Measurements from ENCODE around the gene OPRL1.

OPRL1 gene

DNA sequence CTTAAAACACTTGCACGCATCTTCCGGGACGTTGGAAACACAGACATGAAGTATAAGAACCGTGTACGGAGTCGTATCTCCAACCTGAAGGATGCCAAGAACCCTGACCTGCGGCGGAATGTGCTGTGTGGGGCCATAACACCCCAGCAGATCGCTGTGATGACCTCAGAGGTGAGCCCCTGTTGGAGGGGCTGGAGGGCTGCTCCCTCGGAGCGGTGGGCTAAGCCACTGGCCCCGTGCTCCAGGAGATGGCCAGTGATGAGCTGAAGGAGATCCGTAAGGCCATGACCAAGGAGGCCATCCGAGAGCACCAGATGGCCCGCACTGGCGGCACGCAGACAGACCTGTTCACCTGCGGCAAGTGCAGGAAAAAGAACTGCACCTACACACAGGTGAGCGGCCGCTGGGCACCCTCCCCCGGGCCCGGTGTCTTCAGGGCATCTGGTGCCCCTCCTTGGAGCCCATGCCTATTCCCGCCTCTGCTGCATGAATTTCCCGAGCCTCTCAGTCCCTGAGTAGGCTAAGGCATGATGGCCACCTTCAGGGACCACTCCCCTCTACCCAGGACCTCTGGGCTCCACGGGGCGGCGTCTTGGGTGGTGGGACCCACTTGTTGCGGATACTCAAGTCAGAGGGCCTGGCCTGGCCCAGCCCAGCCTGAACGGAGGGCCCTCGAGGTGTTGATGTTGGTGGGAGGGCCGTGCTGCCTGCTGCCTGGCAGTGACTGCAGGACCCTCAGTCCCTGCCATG, 9.5 kb upstream of the OPRL1 start:
- in situ Hi-C loops (cut with MboI; ENCODE audit: low sequenced_read_pairs) = no loop called here

- in situ Hi-C loops (cut with MboI; ENCODE audit: low sequenced_read_pairs) = no loop called here
These were observed 8.2 kb upstream of the OPRL1 start for GRCh38 chr20:64071341-64072332.

GRCh38 chr20:64072498-64073063, 7.3 kb upstream of the OPRL1 start:
- in situ Hi-C loops (cut with MboI; ENCODE audit: low sequenced_read_pairs) = no loop called here

GRCh38 chr20:64073476-64074183, 6.3 kb upstream of the OPRL1 start:
- in situ Hi-C loops (cut with MboI; ENCODE audit: low sequenced_read_pairs) = no loop called here

GRCh38 chr20:64074184-64074789, 5.6 kb upstream of the OPRL1 start:
- in situ Hi-C loops (cut with MboI; ENCODE audit: low sequenced_read_pairs) = no loop called here

DNA sequence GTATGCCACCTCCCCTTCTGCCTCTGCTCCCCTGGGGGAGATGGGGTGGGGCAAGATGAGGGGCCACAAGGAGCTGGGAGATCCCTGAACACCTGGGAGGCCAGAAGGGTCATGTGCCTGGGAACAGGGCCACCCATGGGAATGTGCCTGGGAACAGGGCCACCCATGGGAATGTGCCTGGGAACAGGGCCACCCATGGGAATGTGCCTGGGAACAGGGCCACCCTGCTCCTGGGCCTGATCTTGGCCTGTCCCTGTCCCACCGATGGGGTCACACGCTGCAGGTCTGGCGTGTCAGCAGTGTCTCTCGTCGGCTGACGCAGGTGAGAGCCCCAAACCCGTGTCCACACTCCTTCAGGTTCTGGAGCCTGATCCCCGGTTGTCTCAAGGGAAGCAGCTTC, 4.9 kb upstream of the OPRL1 start:
- in situ Hi-C loops (cut with MboI; ENCODE audit: low sequenced_read_pairs) = no loop called here

DNA sequence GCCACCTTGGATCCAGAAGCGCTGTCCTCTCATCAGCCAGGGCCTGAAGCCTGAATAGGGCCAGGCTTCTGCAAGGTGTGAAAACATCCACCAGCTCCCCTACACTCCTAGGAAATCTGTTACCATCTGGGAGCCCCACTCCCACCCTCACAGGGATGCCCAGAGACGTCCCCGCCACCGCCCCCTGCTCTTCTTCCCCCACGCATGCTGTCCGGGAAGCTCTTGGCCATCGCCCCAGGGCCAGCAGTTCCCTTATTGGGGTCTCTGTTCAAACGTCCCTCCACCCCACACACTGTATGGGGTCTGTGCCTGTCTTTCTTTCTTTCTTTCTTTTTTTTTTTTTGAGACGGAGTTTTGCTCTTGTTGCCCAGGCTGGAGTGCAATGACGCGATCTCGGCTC, 4.3 kb upstream of the OPRL1 start:
- in situ Hi-C loops (cut with MboI; ENCODE audit: low sequenced_read_pairs) = no loop called here

DNA sequence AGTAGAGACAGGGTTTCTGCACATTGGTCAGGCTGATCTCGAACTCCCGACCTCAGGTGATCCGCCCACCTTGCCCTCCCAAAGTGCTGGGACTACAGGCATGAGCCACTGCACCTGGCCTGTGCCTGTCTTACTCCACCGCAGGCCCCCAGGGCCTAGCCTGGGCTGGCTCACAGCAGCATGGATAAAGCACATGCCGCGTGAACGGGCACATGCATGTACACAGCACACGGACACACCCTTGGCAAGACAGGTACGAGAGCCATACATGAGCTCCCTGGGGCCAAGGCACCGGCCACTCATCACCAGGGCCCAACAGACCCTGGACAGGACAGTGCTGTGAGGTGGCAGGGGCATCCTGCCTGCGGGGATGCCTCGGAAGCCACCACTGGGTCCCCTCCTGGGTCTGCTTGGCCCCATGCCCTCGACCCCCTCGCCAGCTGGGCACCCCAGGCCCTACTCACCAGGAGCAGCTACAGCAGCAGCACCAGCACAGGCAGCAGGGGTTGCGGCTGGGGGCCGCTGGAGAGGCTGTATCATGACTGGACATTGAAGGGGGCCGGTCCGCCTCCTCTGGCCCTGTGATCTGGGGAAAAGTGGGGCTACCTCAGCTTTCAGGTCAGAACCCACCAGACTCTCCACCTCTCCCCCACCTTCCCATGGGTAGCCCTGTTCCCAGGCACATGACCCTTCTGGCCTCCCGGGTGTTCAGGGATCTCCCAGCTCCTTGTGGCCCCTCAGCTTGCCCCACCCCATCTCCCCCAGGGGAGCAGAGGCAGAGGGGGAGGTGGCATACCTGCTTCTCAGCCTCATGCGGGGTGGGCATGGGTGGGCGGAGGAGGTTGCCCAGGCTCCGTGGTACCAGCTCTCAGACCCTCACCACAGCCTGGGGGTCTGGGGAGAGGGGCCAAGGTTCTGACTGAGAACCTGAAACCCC, 3.6 kb upstream of the OPRL1 start:
- in situ Hi-C loops (cut with MboI; ENCODE audit: low sequenced_read_pairs) = no loop called here

GRCh38 chr20:64077094-64077493, 2.8 kb upstream of the OPRL1 start:
- in situ Hi-C loops (cut with MboI; ENCODE audit: low sequenced_read_pairs) = no loop called here

DNA sequence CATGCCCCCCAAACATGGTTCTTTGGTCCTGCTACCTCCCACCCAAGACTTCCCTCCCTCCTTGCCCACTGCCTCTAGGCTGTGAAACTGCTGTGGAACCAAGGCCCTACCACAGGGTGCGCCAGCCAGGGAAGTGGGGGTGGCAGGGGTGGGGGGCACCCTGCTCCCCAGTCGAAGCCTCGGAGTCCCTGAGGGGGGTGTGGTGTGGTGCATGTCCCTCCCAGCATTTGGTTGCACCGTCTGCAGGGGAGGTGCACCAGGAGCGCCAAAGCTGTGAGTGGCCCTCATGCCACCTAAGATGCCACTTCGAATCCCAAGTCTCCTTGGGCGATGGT, 2.4 kb upstream of the OPRL1 start:
- in situ Hi-C loops (cut with MboI; ENCODE audit: low sequenced_read_pairs) = no loop called here

GRCh38 chr20:64077876-64078551, 1.9 kb upstream of the OPRL1 start:
- in situ Hi-C loops (cut with MboI; ENCODE audit: low sequenced_read_pairs) = no loop called here

DNA sequence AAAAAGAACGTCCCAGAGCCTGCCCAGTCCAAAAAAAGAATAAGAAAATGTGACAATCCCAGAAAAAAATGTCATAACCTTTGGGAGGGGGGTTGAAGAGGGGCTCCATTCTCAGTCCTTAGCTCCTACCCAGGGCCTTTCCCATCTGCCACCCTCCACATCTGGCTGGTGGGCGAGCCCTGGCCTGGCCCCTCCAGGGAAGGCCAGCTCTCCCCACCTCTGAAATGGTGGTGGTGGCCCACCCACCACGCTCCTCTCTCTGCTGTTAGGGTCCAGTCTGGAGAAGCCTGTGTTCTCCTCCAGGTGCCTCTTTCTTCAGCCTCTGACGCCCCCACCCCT, 979 bp upstream of the OPRL1 start:
- in situ Hi-C loops (cut with MboI; ENCODE audit: low sequenced_read_pairs) = no loop called here

DNA sequence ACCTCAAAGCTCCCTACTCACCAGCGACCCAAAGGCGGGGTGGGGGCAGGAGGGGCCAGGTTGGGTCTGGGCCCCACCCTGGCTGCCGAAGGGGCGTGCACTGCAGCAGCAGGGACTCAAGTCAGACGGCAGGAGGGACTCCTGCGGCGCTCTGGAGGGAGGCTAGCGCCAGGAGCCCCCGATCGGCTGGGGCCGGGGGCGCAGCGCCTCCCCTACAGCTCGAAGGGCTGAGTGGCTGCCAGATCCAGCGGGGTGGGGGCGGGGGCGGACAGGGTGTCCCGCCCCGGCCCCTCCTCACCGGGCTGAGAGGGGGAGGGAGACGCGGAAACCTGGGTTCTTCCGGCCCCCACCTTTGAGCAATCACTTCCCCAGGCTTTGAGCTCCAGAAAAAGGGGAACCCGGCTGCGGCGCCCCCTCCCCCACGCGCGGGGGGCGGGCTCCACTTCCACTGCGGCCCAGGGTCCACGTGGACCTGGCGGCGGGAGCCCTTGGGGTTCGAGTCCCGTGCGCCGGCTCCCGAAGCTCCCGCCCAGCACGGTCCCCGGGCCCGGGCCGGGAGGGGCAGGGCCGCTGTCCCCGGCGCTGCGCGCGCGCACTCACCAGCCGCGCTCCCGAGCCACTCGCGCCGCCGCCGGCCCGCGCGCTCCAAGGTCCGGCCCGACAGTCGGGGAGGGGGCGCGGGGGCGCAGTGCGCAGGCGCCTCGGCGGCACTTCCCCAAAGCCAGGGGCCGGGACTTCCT, 439 bp upstream of the OPRL1 start, which contains the start of gene RGS19:
Gene RGS19 (minus strand): TSS at position 246 of the 740 bp plus-strand sequence. CDS start 2,632 bp downstream, outside the sequence.
- in situ Hi-C loops (cut with MboI; ENCODE audit: low sequenced_read_pairs) = no loop called here

- in situ Hi-C loops (cut with MboI; ENCODE audit: low sequenced_read_pairs) = no loop called here
These were observed 1.1 kb downstream of the OPRL1 start for GRCh38 chr20:64080813-64081623.

GRCh38 chr20:64081624-64081964, 1.7 kb downstream of the OPRL1 start:
- in situ Hi-C loops (cut with MboI; ENCODE audit: low sequenced_read_pairs) = no loop called here

DNA sequence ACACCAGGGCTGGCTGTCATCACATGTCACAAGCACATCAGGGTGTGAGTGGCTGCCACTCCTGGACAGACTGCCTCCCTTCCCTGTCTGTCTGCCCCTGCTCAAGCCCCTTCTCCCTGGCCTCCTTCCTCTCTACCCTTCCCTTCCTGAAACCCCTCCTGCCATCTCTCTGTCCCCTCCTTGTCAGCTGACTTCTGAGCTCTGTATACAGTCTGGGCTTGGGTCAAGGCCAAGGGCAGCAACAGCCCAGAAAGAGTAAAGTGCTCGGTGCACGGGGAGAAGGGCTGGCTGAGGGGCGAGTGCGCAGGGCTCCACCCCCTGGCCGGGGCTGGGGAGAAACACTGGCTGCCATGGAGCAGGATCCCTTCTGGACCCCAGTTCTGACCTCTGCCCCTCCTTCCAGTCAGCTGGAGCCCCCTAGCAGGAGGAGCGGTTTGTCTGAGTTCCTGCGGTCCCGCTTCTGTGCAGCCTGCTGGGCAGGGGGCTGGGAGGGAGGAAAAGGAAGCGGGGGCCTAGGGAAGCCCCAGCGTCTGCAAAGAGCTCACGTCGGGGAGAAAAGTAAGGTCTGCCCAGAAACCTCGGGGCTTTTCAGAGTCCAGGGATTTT, 2.3 kb downstream of the OPRL1 start:
- in situ Hi-C loops (cut with MboI; ENCODE audit: low sequenced_read_pairs) = no loop called here

DNA sequence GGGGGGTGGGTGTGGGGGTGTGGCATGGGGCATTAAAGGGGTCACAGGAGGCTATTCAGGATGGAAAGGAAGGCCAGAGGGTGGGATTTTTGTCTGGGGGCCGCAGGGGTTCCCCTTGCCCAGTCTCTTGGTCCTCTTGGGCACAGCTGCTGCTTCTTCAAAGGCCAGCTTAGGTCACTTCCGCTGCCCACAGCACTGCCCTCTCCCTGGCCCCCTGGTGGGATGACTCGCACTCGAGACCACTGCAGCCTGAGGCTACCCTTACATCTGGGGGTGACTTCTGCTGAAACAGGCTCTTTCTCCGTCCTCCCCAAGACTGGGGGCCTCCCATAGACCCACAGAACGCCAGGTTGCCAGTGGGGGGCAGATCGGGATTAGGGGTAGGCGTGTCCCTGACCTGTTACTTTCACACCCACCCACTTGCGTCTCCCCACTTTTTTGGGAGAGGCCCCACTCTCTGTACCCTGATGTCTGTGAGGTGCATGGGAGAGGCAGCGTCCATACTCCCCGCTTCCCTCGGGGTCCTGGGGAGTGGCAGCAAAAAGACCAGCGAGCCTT, 3.0 kb downstream of the OPRL1 start:
- in situ Hi-C loops (cut with MboI; ENCODE audit: low sequenced_read_pairs) = no loop called here

Data from HL-60/S4 (cell line).